ENCODE results near the gene THAP6. TPM values are rescaled to one million over a fixed set of nuclear protein-coding genes. Genes with fewer than 3 reads are reported as not detected.

Gene THAP6
- total RNA-seq, result 18.0 and 21.2 TPM in 2 replicates

GRCh38 chr4:75514131-75514948 is at the start of gene THAP6, which contains the start of gene RCHY1:
Gene THAP6, plus strand, starts transcription at chr4:75514473. Its CDS starts 980 bp downstream, at chr4:75515453.
Gene RCHY1, minus strand, starts transcription at chr4:75514403. Its CDS starts 117 bp downstream, at chr4:75514286.

GRCh38 chr4:75555294-75556164 is 41.3 kb downstream of the THAP6 start, which contains the start of gene ODAPH:
Gene ODAPH, plus strand, starts transcription at chr4:75556066. Its CDS starts 17 bp downstream, at chr4:75556083.

Other genes with a start within 250 kb of the THAP6 start
- 24.3 and 45.5 TPM in 2 replicates for gene RCHY1, start 70 bp upstream of the THAP6 start, total RNA-seq
- gene ODAPH, start 41.6 kb downstream of the THAP6 start, total RNA-seq, result 3.5 and 115 TPM in 2 replicates
- 0.79 and 0.87 TPM in 2 replicates for gene CDKL2, start 116.1 kb downstream of the THAP6 start, total RNA-seq
- gene G3BP2, start 158.9 kb downstream of the THAP6 start, total RNA-seq, result 108 and 151 TPM in 2 replicates
- gene USO1, start 210.1 kb downstream of the THAP6 start, total RNA-seq, result 76.9 and 95.0 TPM in 2 replicates